Muscle of back (tissue), 11 donors: Measurements from ENCODE around the gene IL6. TPM values are rescaled to one million over a fixed set of nuclear protein-coding genes. Genes with fewer than 3 reads are reported as not detected.

Source experiments
- DNase-seq, 3 donors: peaks; one replicate each; pipeline versions ENCODE4 v3.0.0 to v3.0.0-alpha.2; 2013
- polyA plus RNA-seq, 10 donors: library from polyadenylated mRNA; unstranded; fragments of 120-200 nt; gene quantifications; one replicate each; pipeline ENCODE4 v1.2.1, GENCODE V29; 2013; ENCODE audit not compliant: insufficient read length in 10 of 10

IL6 gene
- polyA plus RNA-seq, 10 donors, result 0.23 to 1.0 (median 0.31) TPM; not detected in 4

DNA sequence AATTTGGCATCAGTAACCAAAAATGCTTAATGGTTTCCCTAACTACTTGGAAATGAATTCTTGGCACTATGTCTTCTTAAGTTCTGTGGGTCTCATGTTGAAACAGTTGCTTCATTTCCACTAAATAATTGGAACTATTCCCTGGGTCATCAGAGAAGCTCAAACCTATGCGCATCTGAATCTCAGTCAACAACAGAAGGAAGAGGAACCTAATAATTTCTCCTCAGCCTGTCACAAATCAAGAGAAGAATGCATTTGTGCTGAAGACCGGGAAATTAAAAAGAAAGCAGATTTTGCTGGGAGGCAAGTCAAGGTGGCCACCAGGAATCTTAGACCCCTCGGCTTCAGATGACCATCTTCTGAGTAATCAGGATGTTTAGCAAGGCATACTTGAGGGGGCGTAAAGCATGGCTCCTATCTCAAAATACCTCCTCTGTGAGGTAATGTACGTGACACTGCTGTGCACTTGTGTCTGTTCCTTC is 54.3 kb downstream of the IL6 start:
- DNase-seq, result peak in 1 of 3 donors; percentile 59

Other genes with a start within 250 kb of the IL6 start
- 1 to 10 TPM; 1.3 to 4.4 (median 2.3) TPM for gene STEAP1B, start 227.0 kb upstream of the IL6 start, polyA plus RNA-seq
- 100 to 1,000 TPM; 640 to 905 (median 787) TPM for gene TOMM7, start 95.6 kb downstream of the IL6 start, polyA plus RNA-seq